K562 (cell line): ENCODE measurements around the gene BFSP1. TPM values are rescaled to one million over a fixed set of nuclear protein-coding genes. Genes with fewer than 3 reads are reported as not detected.

ENCODE experiments used
- BRD9 ChIP-seq: fragments of 450-650 bp; IDR thresholded peaks from 2 replicates; pipeline ENCODE4 v1.6.1; 2018; ENCODE audit warnings: low read depth; ENCODE audit not compliant: partially characterized antibody
- CUX1 ChIP-seq: fragments of 200-800 bp; sonication (Bioruptor generic); IDR thresholded peaks from 2 replicates; pipeline ENCODE4 v1.6.1; 2016; ENCODE audit warnings: missing genetic modification characterization, missing compliant biosample characterization
- ELF2 ChIP-seq: fragments of 250-450 bp; sonication (Bioruptor Pico); IDR thresholded peaks from 2 replicates; pipeline ENCODE4 v1.5.0; 2021; ENCODE audit warnings: mild to moderate bottlenecking
- JUN ChIP-seq, 2 experiments: sonication (generic) in 1 of 2; formaldehyde crosslinking in 1 of 2; IDR thresholded peaks; 2 replicates each; pipeline versions ENCODE4 v1.6.1 to v1.8.0; 2012 to 2022; ENCODE audit warnings: borderline replicate concordance in 2 of 2, mild to moderate bottlenecking in 2 of 2, improper control_type of control experiment in 1 of 2, low read depth in 1 of 2, low read length in 1 of 2, missing genetic modification reagents in 1 of 2
- POLR2AphosphoS5 ChIP-seq: IDR thresholded peaks from 2 replicates; pipeline ENCODE4 v1.6.1; 2011; ENCODE audit warnings: mild to moderate bottlenecking, low read depth, low read length, moderate library complexity; ENCODE audit not compliant: control insufficient read depth, insufficient read depth
- SRSF7 ChIP-seq: fragments of 200-400 bp; formaldehyde crosslinking; optimal IDR thresholded peaks from 2 replicates; pipeline ENCODE3; 2017; ENCODE audit warnings: mild to moderate bottlenecking, low read depth, low read length
- TEAD4 ChIP-seq, 2 experiments: sonication (generic) in 1 of 2; formaldehyde crosslinking in 1 of 2; IDR thresholded peaks; 2 replicates each; pipeline versions ENCODE4 v1.6.1 to v1.8.0; 2012 to 2022; ENCODE audit warnings: borderline replicate concordance in 1 of 2, inconsistent platforms in 1 of 2, low read length in 1 of 2, mild to moderate bottlenecking in 1 of 2, missing genetic modification reagents in 1 of 2
- polyA plus RNA-seq, 8 experiments: library from polyadenylated mRNA; depleted of rRNA in 4 of 8; stranded (reverse) in 5 of 8; unstranded in 3 of 8; fragments of >200 nt; fragmentation: Nextera tagmentation in 2 of 8; fragmentation: Illumina TruSeq in 1 of 8; extraction: Ambion mirVana in 2 of 8; extraction: Trizol in 1 of 8; gene quantifications; 2 replicates each; pipeline versions ENCODE4 v1.2.1 to v1.2.3, GENCODE V29; 2011 to 2014; ENCODE audit warnings: inconsistent platforms in 1 of 8, missing spikeins in 1 of 8
- total RNA-seq, 7 experiments: library from RNA; depleted of rRNA in 6 of 7; stranded (reverse); fragments of >200 nt in 6 of 7; fragmentation: Illumina TruSeq in 2 of 7; extraction: Trizol in 2 of 7; gene quantifications; 2 replicates each; pipeline versions ENCODE4 v1.2.1 to v1.2.3, GENCODE V29; 2011 to 2021; ENCODE audit warnings: low replicate concordance in 1 of 7

The BFSP1 gene
- total and polyA plus RNA-seq, 9 of the 15 experiments (the other 6 are each of a cell fraction or from before 2014, with no cell fraction given): 0.09 to 0.86 (median 0.40) TPM

GRCh38 chr20:17480696-17481095 is 50.5 kb downstream of the BFSP1 start (continued):
- TF ChIP-seq TEAD4 (IDR thresholded peaks at IDR 0.05; ENCODE audit: low read length) (no peak), TEAD4 (CRISPR knock-in tag; IDR thresholded peaks at IDR 0.05; ENCODE audit: borderline replicate concordance) (no peak), ELF2 (CRISPR knock-in tag) (no peak), JUN (IDR thresholded peaks at IDR 0.05; ENCODE audit: borderline replicate concordance, low read depth, low read length) (no peak), JUN (CRISPR knock-in tag; IDR thresholded peaks at IDR 0.05; ENCODE audit: borderline replicate concordance) (no peak), BRD9 (no peak), SRSF7 (no peak), CUX1 (no peak), POLR2AphosphoS5 (no peak)
